ENCODE results near the gene ALAS2. TPM values are rescaled to one million over a fixed set of nuclear protein-coding genes. Genes with fewer than 3 reads are reported as not detected.
"Not testable (repeated sequence)": the region's sequence is repeated elsewhere in the genome, so short reads cannot be mapped to it uniquely, and the experiment has no call there.

ALAS2 gene
- total and polyA plus RNA-seq, 4 donors, result 0.21 to 1,807 TPM; not detected in 2

DNA sequence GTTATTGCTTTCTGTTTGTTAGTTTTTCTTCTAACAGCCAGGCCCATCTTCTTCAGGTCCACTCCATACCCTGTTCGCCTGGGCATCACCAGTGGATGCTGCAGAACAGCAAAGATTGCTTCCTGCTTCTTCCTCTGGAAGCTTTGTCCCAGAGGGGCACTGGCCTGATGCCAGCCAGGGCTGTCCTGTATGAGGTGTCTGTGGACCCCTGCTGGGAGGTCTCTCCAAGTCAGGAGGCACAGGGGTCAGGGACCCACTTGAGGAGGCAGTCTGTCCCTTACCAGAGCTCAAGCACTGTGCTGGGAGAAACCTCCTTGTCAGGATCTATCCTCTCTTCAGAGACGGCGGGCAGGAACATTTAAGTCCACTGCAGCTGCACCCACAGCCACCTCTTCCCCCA lies 41.5 kb upstream of the ALAS2 start:
- H3K9ac ChIP-seq (ENCODE audit: low read depth in 1 of 2, low read length in 2 of 2), result no peak overlapping the region
- whole genome bisulfite sequencing, result 95% methylated on average over 3 of the region's 3 CpGs
- H3K4me1 ChIP-seq (ENCODE audit: control insufficient read depth in 4 of 4, insufficient read depth in 4 of 4, low read length in 3 of 4), result no peaks in the 10 kb centered on the region
- no peak for DNase-seq (ENCODE audit: low spot score)
- H3K36me3 ChIP-seq (ENCODE audit: control insufficient read depth in 4 of 4, insufficient read depth in 3 of 4, low read depth in 1 of 4, low read length in 3 of 4), result no peaks in the 10 kb centered on the region
- no peak overlapping the region for H3K27ac ChIP-seq (ENCODE audit: low read depth in 1 of 2, low read length in 2 of 2)
- no peaks in the 10 kb centered on the region for H3K9me3 ChIP-seq (ENCODE audit: control insufficient read depth in 4 of 4, low read length in 3 of 4)
- TF ChIP-seq YY1 (IDR thresholded peaks at IDR 0.05) (no peak), HNF4A (conservative IDR thresholded peaks at IDR 0.05) (no peak), RAD21 (IDR thresholded peaks at IDR 0.05) (no peak), GABPA (IDR thresholded peaks at IDR 0.05 in 1 of 2, conservative IDR thresholded peaks at IDR 0.05 in 1 of 2) (no peak)
- TF ChIP-seq, protein P1, sequence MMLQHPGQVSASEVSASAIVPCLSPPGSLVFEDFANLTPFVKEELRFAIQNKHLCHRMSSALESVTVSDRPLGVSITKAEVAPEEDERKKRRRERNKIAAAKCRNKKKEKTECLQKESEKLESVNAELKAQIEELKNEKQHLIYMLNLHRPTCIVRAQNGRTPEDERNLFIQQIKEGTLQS (IDR thresholded peaks at IDR 0.05), result no peak
- TF ChIP-seq, protein P2, sequence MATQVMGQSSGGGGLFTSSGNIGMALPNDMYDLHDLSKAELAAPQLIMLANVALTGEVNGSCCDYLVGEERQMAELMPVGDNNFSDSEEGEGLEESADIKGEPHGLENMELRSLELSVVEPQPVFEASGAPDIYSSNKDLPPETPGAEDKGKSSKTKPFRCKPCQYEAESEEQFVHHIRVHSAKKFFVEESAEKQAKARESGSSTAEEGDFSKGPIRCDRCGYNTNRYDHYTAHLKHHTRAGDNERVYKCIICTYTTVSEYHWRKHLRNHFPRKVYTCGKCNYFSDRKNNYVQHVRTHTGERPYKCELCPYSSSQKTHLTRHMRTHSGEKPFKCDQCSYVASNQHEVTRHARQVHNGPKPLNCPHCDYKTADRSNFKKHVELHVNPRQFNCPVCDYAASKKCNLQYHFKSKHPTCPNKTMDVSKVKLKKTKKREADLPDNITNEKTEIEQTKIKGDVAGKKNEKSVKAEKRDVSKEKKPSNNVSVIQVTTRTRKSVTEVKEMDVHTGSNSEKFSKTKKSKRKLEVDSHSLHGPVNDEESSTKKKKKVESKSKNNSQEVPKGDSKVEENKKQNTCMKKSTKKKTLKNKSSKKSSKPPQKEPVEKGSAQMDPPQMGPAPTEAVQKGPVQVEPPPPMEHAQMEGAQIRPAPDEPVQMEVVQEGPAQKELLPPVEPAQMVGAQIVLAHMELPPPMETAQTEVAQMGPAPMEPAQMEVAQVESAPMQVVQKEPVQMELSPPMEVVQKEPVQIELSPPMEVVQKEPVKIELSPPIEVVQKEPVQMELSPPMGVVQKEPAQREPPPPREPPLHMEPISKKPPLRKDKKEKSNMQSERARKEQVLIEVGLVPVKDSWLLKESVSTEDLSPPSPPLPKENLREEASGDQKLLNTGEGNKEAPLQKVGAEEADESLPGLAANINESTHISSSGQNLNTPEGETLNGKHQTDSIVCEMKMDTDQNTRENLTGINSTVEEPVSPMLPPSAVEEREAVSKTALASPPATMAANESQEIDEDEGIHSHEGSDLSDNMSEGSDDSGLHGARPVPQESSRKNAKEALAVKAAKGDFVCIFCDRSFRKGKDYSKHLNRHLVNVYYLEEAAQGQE (IDR thresholded peaks at IDR 0.05), result no peak
- no peaks in the 10 kb centered on the region for H3K27me3 ChIP-seq (ENCODE audit: control insufficient read depth in 4 of 4, insufficient read depth in 4 of 4, low read length in 3 of 4)
- H3K4me3 ChIP-seq (ENCODE audit: low read depth in 1 of 3, low read length in 3 of 3), result no peak overlapping the region

DNA sequence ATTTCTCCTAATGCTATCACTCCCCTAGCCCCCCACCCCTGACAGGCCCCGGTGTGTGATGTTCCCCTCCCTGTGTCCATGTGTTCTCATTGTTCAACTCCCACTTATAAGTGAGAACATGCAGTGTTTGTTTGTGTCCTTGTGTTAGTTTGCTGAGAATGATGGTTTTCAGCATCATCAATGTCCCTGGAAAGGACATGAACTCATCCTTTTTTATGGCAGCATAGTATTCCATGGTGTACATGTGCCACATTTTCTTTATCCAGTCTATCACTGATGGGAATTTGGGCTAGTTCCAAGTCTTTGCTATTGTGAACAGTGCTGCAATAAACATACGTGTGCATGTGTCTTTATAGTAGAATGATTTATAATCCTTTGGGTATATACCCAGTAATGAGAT lies 36.4 kb upstream of the ALAS2 start:
- 85% methylated on average over 2 of the region's 2 CpGs for whole genome bisulfite sequencing
- H3K27me3 ChIP-seq (ENCODE audit: control insufficient read depth in 4 of 4, insufficient read depth in 4 of 4, low read length in 3 of 4); H3K9ac ChIP-seq (ENCODE audit: low read depth in 1 of 2, low read length in 2 of 2): not testable (repeated sequence)

GRCh38 chrX:55057675-55058249 lies 27.0 kb upstream of the ALAS2 start:
- 21% methylated on average over 5 of the region's 5 CpGs for WGBS
- TF ChIP-seq RAD21 (IDR thresholded peaks at IDR 0.05) (peak; percentile 87 to 93), HNF4A (conservative IDR thresholded peaks at IDR 0.05) (no peak)
- TF ChIP-seq, protein P3, sequence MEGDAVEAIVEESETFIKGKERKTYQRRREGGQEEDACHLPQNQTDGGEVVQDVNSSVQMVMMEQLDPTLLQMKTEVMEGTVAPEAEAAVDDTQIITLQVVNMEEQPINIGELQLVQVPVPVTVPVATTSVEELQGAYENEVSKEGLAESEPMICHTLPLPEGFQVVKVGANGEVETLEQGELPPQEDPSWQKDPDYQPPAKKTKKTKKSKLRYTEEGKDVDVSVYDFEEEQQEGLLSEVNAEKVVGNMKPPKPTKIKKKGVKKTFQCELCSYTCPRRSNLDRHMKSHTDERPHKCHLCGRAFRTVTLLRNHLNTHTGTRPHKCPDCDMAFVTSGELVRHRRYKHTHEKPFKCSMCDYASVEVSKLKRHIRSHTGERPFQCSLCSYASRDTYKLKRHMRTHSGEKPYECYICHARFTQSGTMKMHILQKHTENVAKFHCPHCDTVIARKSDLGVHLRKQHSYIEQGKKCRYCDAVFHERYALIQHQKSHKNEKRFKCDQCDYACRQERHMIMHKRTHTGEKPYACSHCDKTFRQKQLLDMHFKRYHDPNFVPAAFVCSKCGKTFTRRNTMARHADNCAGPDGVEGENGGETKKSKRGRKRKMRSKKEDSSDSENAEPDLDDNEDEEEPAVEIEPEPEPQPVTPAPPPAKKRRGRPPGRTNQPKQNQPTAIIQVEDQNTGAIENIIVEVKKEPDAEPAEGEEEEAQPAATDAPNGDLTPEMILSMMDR (IDR thresholded peaks at IDR 0.05; ENCODE audit: low read depth, low read length, missing input control), result peak; percentile 80
- no peaks in the 10 kb centered on the region for H3K36me3 ChIP-seq (ENCODE audit: control insufficient read depth in 4 of 4, insufficient read depth in 3 of 4, low read depth in 1 of 4, low read length in 3 of 4)
- H3K27ac ChIP-seq (ENCODE audit: low read depth in 1 of 2, low read length in 2 of 2), result no peak overlapping the region
- H3K4me3 ChIP-seq (ENCODE audit: low read depth in 1 of 3, low read length in 3 of 3), result no peak overlapping the region
- no peaks in the 10 kb centered on the region for H3K9me3 ChIP-seq (ENCODE audit: control insufficient read depth in 4 of 4, low read length in 3 of 4)
- DNase-seq (ENCODE audit: low spot score), result peak; percentile 38
- H3K4me1 ChIP-seq (ENCODE audit: control insufficient read depth in 4 of 4, insufficient read depth in 4 of 4, low read length in 3 of 4), result peaks cover 0 to 4% (median 0%) of the 10 kb centered on the region in 4 donors
- no peak overlapping the region for H3K9ac ChIP-seq (ENCODE audit: low read depth in 1 of 2, low read length in 2 of 2)
- no peaks in the 10 kb centered on the region for H3K27me3 ChIP-seq (ENCODE audit: control insufficient read depth in 4 of 4, insufficient read depth in 4 of 4, low read length in 3 of 4)

More for the DNA sequence above, 36.4 kb upstream of the ALAS2 start:
- H3K27ac ChIP-seq (ENCODE audit: low read depth in 1 of 2, low read length in 2 of 2); H3K9me3 ChIP-seq (ENCODE audit: control insufficient read depth in 4 of 4, low read length in 3 of 4); H3K36me3 ChIP-seq (ENCODE audit: control insufficient read depth in 4 of 4, insufficient read depth in 3 of 4, low read depth in 1 of 4, low read length in 3 of 4); H3K4me1 ChIP-seq (ENCODE audit: control insufficient read depth in 4 of 4, insufficient read depth in 4 of 4, low read length in 3 of 4); DNase-seq (ENCODE audit: low spot score); H3K4me3 ChIP-seq (ENCODE audit: low read depth in 1 of 3, low read length in 3 of 3): not testable (repeated sequence)
